HG02571 (cell line): ENCODE data around the gene SMPX.

Experiments
- ATAC-seq: cut with Tn5 transposase; IDR thresholded peaks from one replicate; pipeline ENCODE4 v1.9.1; 2021; ENCODE audit warnings: mild to moderate bottlenecking, moderate library complexity; ENCODE audit not compliant: unreplicated experiment

Gene SMPX

DNA sequence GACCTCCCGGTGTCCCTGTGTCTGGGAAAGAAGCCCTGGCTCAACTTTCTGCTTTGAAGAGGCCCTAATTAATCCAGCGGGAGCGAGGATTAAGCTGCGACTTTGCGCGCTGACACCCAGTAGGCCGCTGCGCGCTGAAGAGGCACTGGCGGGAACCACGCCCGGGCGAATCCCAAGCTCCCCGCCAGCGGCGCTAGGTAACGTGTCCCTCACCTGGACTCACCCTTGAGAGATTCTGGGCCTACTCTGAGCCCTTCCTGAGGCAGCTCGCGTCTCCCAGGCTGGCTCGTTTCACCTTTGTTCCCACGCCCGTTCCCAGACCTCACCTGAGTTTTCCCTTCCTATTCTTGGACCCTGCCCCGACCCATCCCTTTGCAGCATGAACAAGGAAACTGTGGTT is 99.2 kb downstream of the SMPX start:
- no peak for ATAC-seq

DNA sequence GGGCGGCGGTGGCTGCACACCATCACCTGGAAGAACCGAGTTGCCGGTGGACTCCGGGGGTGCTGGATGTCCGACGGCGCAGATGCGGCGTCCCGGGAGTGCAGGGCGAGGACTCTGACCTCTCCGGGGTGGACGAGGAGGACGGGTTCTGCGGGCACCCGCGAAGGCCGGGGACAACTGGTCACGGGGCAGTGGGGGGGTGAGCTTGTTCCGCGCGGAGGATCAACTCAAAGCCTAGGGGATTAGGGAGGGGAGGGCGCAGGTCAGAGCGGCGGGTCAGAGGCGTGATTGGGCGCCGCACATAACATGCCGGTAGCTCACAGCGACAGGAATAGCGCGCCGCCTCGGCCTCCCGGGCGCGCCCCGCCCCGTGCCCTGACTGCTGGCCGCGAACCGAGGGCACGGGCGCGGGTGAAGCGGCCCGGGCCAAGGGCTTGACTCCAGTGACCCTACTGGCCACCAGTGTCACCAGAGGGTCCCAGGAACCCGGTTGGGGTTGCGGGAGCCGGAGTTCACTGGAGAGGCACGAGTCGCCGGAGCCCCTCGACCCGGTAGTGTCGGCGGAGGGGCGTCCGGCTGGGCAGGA is 99.7 kb downstream of the SMPX start, which contains the start of gene KLHL34:
TSS of gene KLHL34 (minus strand) at position 179 of the 586 bp plus-strand sequence. CDS start 542 bp downstream, outside the sequence.
- no peak for ATAC-seq

DNA sequence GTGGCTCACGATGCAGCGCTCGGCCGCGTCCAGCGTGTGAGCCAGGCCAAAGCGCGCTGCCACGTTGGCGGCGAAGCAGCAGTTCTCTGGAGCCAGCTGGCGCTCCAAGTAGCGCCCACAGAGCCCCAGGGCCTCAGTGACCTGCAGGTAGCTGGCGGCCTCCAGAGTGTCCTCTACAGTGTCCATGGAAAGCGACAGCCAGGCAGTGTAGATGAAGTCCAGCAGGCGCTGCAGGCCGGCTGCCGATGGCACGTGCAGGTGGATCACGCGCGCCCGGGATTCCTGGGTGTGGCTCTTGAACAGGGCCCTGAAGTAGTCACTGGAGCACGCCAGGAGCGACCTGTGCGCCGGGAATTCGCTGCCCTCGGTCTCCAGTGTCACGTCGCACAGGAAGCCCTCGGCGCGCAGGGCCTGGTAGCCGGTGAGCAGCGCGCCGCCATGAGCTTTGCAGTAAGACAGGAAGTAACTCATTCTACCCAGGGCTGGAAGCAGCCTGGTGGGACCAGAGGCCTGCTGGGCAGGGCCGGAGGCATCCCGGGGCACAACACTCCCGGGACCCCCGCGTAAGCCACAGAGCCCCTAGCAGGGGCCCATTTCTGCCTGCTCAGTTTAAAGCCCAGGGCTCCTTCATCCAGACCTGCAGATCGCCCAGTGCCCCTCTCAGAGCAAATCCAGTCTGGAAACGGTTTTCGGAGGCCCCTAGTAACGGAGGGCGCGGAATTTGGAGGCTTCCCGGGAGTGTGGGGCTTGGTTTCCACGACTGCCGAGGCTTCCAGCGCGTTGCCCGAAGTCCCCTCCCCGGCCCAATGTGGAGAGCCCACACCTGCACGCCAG is 100.4 kb downstream of the SMPX start:
- no peak for ATAC-seq

DNA sequence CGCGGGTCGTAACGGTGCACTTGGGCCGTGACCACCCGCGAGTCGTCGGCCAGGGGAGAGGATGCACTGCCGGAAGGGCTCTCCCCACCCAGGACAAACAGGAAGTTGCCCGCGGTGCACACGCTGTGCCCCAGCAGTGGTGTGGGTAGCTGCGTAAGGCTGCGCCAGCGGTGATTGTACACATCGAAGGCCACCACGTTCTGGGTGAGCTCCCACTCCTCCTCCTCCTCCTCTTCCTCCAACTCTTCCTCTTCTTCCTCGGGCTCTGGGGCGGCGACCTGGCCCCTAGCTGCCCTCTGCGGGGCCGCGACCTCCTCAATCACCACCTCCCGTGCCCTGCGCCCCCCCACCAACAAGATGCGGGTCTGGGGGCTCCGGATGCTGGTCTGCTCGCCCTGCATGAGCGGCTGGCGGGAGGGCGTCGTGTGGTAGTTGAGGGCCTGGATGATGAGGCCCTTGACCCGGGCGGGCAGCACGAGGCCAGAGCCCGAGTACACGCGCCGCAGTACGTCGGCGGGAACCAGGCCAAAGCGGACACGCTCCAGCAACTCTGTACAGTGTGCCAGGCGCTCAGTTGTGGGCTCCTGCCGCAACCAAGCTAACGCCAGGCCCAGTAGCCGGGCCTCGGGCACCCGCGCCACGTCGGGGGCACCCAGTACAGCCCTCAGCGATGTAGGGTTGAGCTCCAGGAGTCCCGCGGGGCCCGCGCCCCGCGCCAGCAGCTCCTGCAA is 101.2 kb downstream of the SMPX start:
- ATAC-seq: no peak
